IMR-90 (cell line): ENCODE results near the gene RAD51B. TPM values are rescaled to one million over a fixed set of nuclear protein-coding genes. Genes with fewer than 3 reads are reported as not detected.

ENCODE experiments used
- ATAC-seq: fragments of 200-7000 bp; cut with Tn5 transposase; 2 replicates; pipeline ENCODE4 v1.9.1; 2020; ENCODE audit warnings: low read depth, mild to moderate bottlenecking, moderate library complexity
- BruUV-seq: library from RNA; stranded (reverse); fragments of 400-500 nt; replicated peaks from 2 replicates; lab custom pipeline; 2021; lab: Mats Ljungman, UMichigan
- CTCF ChIA-PET: fragments of 300-600 bp; formaldehyde crosslinking; extraction: SDS; loops from one replicate; lab custom pipeline; 2021; ENCODE audit warnings: antibody characterized with exemption; lab: Yijun Ruan, JAX
- POLR2A ChIA-PET: fragments of 300-600 bp; sonication (Branson Sonifier 250); formaldehyde crosslinking; loops from one replicate; lab custom pipeline; 2022; ENCODE audit warnings: antibody characterized with exemption; ENCODE audit not compliant: unreplicated experiment; lab: Charles Lee
- DNase-seq: peaks from one replicate; pipeline ENCODE4 v3.0.0; 2013
- H2AFZ ChIP-seq: replicated peaks from 2 replicates; pipeline ENCODE3; 2013; ENCODE audit warnings: low read length, mild to moderate bottlenecking; ENCODE audit not compliant: poor library complexity
- H2AK5ac ChIP-seq: 2 replicates; pipeline ENCODE4 v1.6.1; 2013; ENCODE audit warnings: low read depth, low read length, inconsistent platforms
- H2AK9ac ChIP-seq: replicated peaks from 2 replicates; pipeline ENCODE3; 2013; ENCODE audit warnings: mild to moderate bottlenecking, low read depth, low read length, moderate library complexity; ENCODE audit not compliant: poor library complexity
- H2BK120ac ChIP-seq: 2 replicates; pipeline ENCODE4 v1.6.1; 2013; ENCODE audit warnings: low read depth, low read length, inconsistent platforms
- H2BK15ac ChIP-seq: 3 replicates; pipeline ENCODE4 v1.6.1; 2013; ENCODE audit warnings: low read depth, low read length, inconsistent platforms
- H2BK20ac ChIP-seq: 2 replicates; pipeline ENCODE4 v1.6.1; 2013; ENCODE audit warnings: low read depth, mild to moderate bottlenecking, inconsistent platforms, low read length, moderate library complexity
- H2BK5ac ChIP-seq: 2 replicates; pipeline ENCODE4 v1.6.1; 2013; ENCODE audit warnings: mild to moderate bottlenecking, low read depth, low read length, inconsistent platforms; ENCODE audit not compliant: poor library complexity, severe bottlenecking
- H3K14ac ChIP-seq: replicated peaks from 2 replicates; pipeline ENCODE4 v1.6.1; 2013; ENCODE audit warnings: low read depth, low read length, inconsistent platforms
- H3K18ac ChIP-seq: 2 replicates; pipeline ENCODE4 v1.6.1; 2013; ENCODE audit warnings: low read depth, low read length, control low read depth
- H3K23ac ChIP-seq: 2 replicates; pipeline ENCODE4 v1.6.1; 2013; ENCODE audit warnings: low read depth, low read length, inconsistent platforms
- H3K27ac ChIP-seq: 2 replicates; pipeline ENCODE4 v1.5.1; 2013; ENCODE audit warnings: mild to moderate bottlenecking, control low read depth, low read length; ENCODE audit not compliant: insufficient read depth
- H3K27me3 ChIP-seq: 2 replicates; pipeline ENCODE4 v1.6.1; 2013; ENCODE audit warnings: low read length; ENCODE audit not compliant: control insufficient read depth, insufficient read depth
- H3K36me3 ChIP-seq: 2 replicates; pipeline ENCODE4 v1.6.1; 2013; ENCODE audit warnings: low read length, mixed read lengths; ENCODE audit not compliant: control insufficient read depth, insufficient read depth
- H3K4ac ChIP-seq: 2 replicates; pipeline ENCODE4 v1.6.1; 2013; ENCODE audit warnings: low read depth, low read length, inconsistent platforms
- H3K4me1 ChIP-seq: 2 replicates; pipeline ENCODE4 v1.6.1; 2013; ENCODE audit warnings: low read length, mixed read lengths; ENCODE audit not compliant: control insufficient read depth, insufficient read depth
- H3K4me2 ChIP-seq: 2 replicates; pipeline ENCODE4 v1.6.1; 2013; ENCODE audit warnings: low read depth, mild to moderate bottlenecking, control low read depth, low read length, moderate library complexity
- H3K4me3 ChIP-seq: 2 replicates; pipeline ENCODE4 v1.5.1; 2013; ENCODE audit warnings: low read depth, mild to moderate bottlenecking, control low read depth, low read length, moderate library complexity; ENCODE audit not compliant: insufficient read depth
- H3K56ac ChIP-seq: 2 replicates; pipeline ENCODE4 v1.6.1; 2013; ENCODE audit warnings: low read length, inconsistent platforms; ENCODE audit not compliant: insufficient read depth; ENCODE audit errors: extremely low read depth
- H3K79me1 ChIP-seq, 2 experiments: 2 replicates each; pipeline ENCODE4 v1.6.1; 2013; ENCODE audit warnings: low read length in 2 of 2, inconsistent platforms in 1 of 2, low read depth in 1 of 2
- H3K9ac ChIP-seq: 2 replicates; pipeline ENCODE4 v1.6.1; 2013; ENCODE audit warnings: low read depth, low read length, control low read depth
- H3K9me1 ChIP-seq: 2 replicates; pipeline ENCODE4 v1.6.1; 2013; ENCODE audit warnings: low read length, inconsistent platforms; ENCODE audit not compliant: insufficient read depth
- H3K9me3 ChIP-seq: 2 replicates; pipeline ENCODE4 v1.6.1; 2013; ENCODE audit warnings: low read length; ENCODE audit not compliant: control insufficient read depth, insufficient read depth
- H4K20me1 ChIP-seq: 2 replicates; pipeline ENCODE4 v1.6.1; 2013; ENCODE audit warnings: low read length, inconsistent platforms; ENCODE audit not compliant: insufficient read depth
- H4K5ac ChIP-seq: 2 replicates; pipeline ENCODE4 v1.6.1; 2013; ENCODE audit warnings: mild to moderate bottlenecking, low read depth, low read length, control low read depth
- H4K8ac ChIP-seq, 2 experiments: 2 replicates each; pipeline ENCODE4 v1.6.1; 2013; ENCODE audit warnings: low read depth in 2 of 2, low read length in 2 of 2, control low read depth in 1 of 2, inconsistent platforms in 1 of 2
- H4K91ac ChIP-seq: 2 replicates; pipeline ENCODE4 v1.6.1; 2013; ENCODE audit warnings: low read depth, low read length, inconsistent platforms; ENCODE audit not compliant: insufficient read depth
- CEBPB ChIP-seq: IDR thresholded peaks from 2 replicates; pipeline ENCODE4 v1.6.1; 2012; ENCODE audit warnings: low read depth, low read length, improper control_type of control experiment
- CHD1 ChIP-seq: IDR thresholded peaks from 2 replicates; pipeline ENCODE4 v1.6.1; 2012; ENCODE audit warnings: low read depth, low read length, improper control_type of control experiment
- FOS ChIP-seq: fragments of 150-350 bp; IDR thresholded peaks from 2 replicates; pipeline ENCODE4 v1.6.1; 2016; ENCODE audit warnings: low read depth, low read length
- MAFK ChIP-seq: IDR thresholded peaks from 2 replicates; pipeline ENCODE4 v1.6.1; 2012; ENCODE audit warnings: low read depth, low read length, improper control_type of control experiment
- MAZ ChIP-seq: IDR thresholded peaks from 2 replicates; pipeline ENCODE4 v1.6.1; 2012; ENCODE audit warnings: low read depth, mild to moderate bottlenecking, low read length, improper control_type of control experiment, moderate library complexity, borderline replicate concordance
- MXI1 ChIP-seq: IDR thresholded peaks from 2 replicates; pipeline ENCODE4 v1.6.1; 2012; ENCODE audit warnings: low read depth, mild to moderate bottlenecking, low read length, moderate library complexity, borderline replicate concordance
- RCOR1 ChIP-seq: IDR thresholded peaks from 2 replicates; pipeline ENCODE4 v1.6.1; 2012; ENCODE audit warnings: mild to moderate bottlenecking, low read length, improper control_type of control experiment; ENCODE audit not compliant: insufficient replicate concordance
- RFX5 ChIP-seq: IDR thresholded peaks from 2 replicates; pipeline ENCODE4 v1.8.0; 2012; ENCODE audit warnings: low read depth, mild to moderate bottlenecking, low read length, moderate library complexity
- SMC3 ChIP-seq: fragments of 150-350 bp; IDR thresholded peaks from 2 replicates; pipeline ENCODE4 v1.6.1; 2016; ENCODE audit warnings: low read depth, mild to moderate bottlenecking, antibody characterized with exemption, low read length, moderate library complexity
- WGBS, 2 experiments: methylation state at CpG; one replicate each; pipeline versions ENCODE4 v1.1.5 to v1.1.7; 2013; ENCODE audit warnings: missing lambda C conversion rate in 2 of 2; ENCODE audit not compliant: insufficient read length in 1 of 2; ENCODE audit errors: extremely low coverage in 2 of 2; 5-methylcytosine and 5-hydroxymethylcytosine counted together
- dilution Hi-C: fragments of 300-500 bp; cut with HindIII; formaldehyde crosslinking; loops from one replicate; pipeline ENCODE4 v1.14.3; 2018; ENCODE audit warnings: low sequenced_read_pairs; ENCODE audit not compliant: unreplicated experiment
- in situ Hi-C: fragments of 300-500 bp; cut with MboI; formaldehyde crosslinking; loops from 3 replicates; pipeline ENCODE4 v1.14.3; 2019; ENCODE audit warnings: low sequenced_read_pairs, inconsistent platforms, mixed read lengths
- intact Hi-C: fragments of 100-400 bp; cut with micrococcal nuclease; formaldehyde crosslinking; loops from 2 replicates; pipeline ENCODE4 v1.10.0; 2022
- polyA plus RNA-seq, 3 experiments: library from polyadenylated mRNA; depleted of rRNA; stranded (reverse); fragments of >200 nt; gene quantifications; 2 replicates each; pipeline ENCODE4 v1.2.3, GENCODE V29; 2012; ENCODE audit warnings: low replicate concordance in 1 of 3
- total RNA-seq: library from RNA; depleted of rRNA; stranded (reverse); fragments of >200 nt; gene quantifications from 2 replicates; pipeline ENCODE4 v1.2.3, GENCODE V29; 2012
- TF ChIP-seq, protein P1 (sequence below): fragments of 150-350 bp; IDR thresholded peaks from 2 replicates; pipeline ENCODE4 v1.6.1; 2017; ENCODE audit warnings: mild to moderate bottlenecking, antibody characterized with exemption, low read length, low read depth
- TF ChIP-seq, protein P2 (sequence below): fragments of 150-350 bp; IDR thresholded peaks from 2 replicates; pipeline ENCODE4 v1.6.1; 2016; ENCODE audit warnings: low read depth, mild to moderate bottlenecking, low read length, moderate library complexity, borderline replicate concordance
- TF ChIP-seq, protein P3 (sequence below): conservative IDR thresholded peaks from 2 replicates; pipeline ENCODE4 v1.5.1; 2012; ENCODE audit warnings: mild to moderate bottlenecking, low read depth, low read length, improper control_type of control experiment

Gene RAD51B
- total and polyA plus RNA-seq, 2 of the 4 experiments (the other 2 are of a cell fraction), result 5.1 to 18.8 TPM

DNA sequence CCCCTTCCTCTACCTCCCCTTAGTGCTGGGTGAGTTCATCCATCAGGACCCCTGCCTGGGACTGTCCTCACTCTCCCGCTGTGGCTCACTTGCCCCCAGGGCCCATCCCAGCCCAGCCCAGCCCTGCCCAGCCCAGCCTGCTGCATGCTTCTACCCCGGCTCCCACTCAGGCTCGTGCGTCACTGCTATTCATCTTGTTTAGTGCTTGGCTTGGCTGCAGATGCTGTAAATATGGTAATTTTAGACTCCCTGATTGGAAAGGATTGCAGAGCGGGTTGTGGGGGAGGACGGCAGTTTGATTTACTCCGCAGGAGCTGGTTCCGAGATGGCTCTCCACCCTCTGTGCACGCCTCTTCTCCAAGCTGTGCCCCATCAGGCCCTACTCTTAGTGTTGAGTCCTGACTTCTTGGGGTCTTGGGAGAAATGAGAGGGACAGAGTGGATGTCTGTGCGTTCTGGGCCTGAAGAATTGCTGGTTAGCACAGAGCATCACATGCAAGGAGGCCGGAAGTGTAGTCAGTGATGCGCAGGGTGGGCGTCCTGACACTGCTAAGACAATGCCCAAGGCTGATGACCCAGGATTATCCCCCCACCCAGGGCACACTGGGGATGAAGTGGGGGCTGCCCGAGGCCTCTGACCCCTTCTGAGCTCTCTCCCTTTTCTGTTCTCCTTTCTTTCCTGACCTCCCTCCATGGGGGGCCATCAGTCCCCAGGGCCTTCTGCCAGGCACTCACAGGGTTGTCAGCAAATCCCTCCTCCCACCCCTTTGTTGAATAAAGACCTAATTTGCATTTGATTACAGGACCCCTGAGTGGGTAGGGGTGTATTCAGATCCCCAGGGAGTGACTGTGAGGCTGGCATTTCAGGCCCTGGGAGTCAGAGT, 728.9 kb downstream of the RAD51B start:
- H2AK9ac ChIP-seq, result peak overlapping the region; percentile 88
- H2AK5ac ChIP-seq, result peak overlapping the region; percentile 100
- H3K4me1 ChIP-seq, result peaks cover 45% of the 10 kb centered on the region
- H3K27me3 ChIP-seq, result no peaks in the 10 kb centered on the region
- H3K79me1 ChIP-seq, result peaks cover 0 to 22% of the 10 kb centered on the region in 2 experiments; a peak in 2 of 4 replicates
- intact Hi-C loops (loop anchor here (2.0 to 10.0 kb wide), 5 partner anchors 106 to 606 kb away; partner anchors contain the start of gene ZFP36L1), in situ Hi-C loops (no loop called here), dilution Hi-C loops (no loop called here)
- H2BK120ac ChIP-seq, result peak overlapping the region; percentile 100
- peak overlapping the region; percentile 98 for H3K18ac ChIP-seq
- peak overlapping the region; percentile 100 for H3K4ac ChIP-seq
- no peaks in the 10 kb centered on the region for H3K36me3 ChIP-seq
- peak overlapping the region; percentile 100 for H4K91ac ChIP-seq
- H3K23ac ChIP-seq, result peak overlapping the region; percentile 97
- peak overlapping the region; percentile 100; the same call in 2 of the 3 replicates for H2BK15ac ChIP-seq
- no TSS peak for BruUV-seq
- POLR2A ChIA-PET, result interaction anchor here (0.5 to 1.9 kb wide), 6 partner anchors 19 to 242 kb away, joined by 3 to 5 read pairs (median 4); no protein-coding TSS in a partner anchor
- peak overlapping the region; percentile 66 for H3K9ac ChIP-seq
- no peaks in the 10 kb centered on the region for H3K9me3 ChIP-seq
- H3K9me1 ChIP-seq, result peaks cover 35% of the 10 kb centered on the region
- peak overlapping the region; percentile 97 for H3K56ac ChIP-seq
- H3K14ac ChIP-seq, result peak overlapping the region; percentile 99
- peak overlapping the region; percentile 100 for H2BK20ac ChIP-seq
- peak overlapping the region; percentile 83 for H2AFZ ChIP-seq
- DNase-seq (peak; percentile 98), ATAC-seq (peak; percentile 79)
- peak overlapping the region; percentile 46 for H3K4me2 ChIP-seq
- H2BK5ac ChIP-seq, result peak overlapping the region; percentile 95
- H4K5ac ChIP-seq, result peak overlapping the region; percentile 95
- no peaks in the 10 kb centered on the region for H4K20me1 ChIP-seq
- CTCF ChIA-PET, result interaction anchor here (0.6 to 0.9 kb wide), 2 partner anchors 14 to 27 kb away, joined by 3 read pairs; no protein-coding TSS in a partner anchor
- WGBS, 2 experiments, result 0% methylated on average over 5 of the region's 14 CpGs; no CpG with 5 or more reads in 1 of the 2 experiments
- H4K8ac ChIP-seq, result peak overlapping the region; percentile 98
- no peak overlapping the region for H3K4me3 ChIP-seq
- H3K27ac ChIP-seq, result peak overlapping the region; percentile 95
- TF ChIP-seq FOS (peak; percentile 40; the same call in 1 of the 2 replicates), RFX5 (no peak), CEBPB (peak; percentile 70), CHD1 (no peak), RCOR1 (no peak), SMC3 (peak; percentile 29; the same call in 1 of the 2 replicates), MXI1 (no peak), MAZ (peak; percentile 86; the same call in 1 of the 2 replicates), MAFK (peak; percentile 3; the same call in 1 of the 2 replicates)
- TF ChIP-seq, protein P1, sequence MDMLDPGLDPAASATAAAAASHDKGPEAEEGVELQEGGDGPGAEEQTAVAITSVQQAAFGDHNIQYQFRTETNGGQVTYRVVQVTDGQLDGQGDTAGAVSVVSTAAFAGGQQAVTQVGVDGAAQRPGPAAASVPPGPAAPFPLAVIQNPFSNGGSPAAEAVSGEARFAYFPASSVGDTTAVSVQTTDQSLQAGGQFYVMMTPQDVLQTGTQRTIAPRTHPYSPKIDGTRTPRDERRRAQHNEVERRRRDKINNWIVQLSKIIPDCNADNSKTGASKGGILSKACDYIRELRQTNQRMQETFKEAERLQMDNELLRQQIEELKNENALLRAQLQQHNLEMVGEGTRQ, result no peak
- TF ChIP-seq, protein P2, sequence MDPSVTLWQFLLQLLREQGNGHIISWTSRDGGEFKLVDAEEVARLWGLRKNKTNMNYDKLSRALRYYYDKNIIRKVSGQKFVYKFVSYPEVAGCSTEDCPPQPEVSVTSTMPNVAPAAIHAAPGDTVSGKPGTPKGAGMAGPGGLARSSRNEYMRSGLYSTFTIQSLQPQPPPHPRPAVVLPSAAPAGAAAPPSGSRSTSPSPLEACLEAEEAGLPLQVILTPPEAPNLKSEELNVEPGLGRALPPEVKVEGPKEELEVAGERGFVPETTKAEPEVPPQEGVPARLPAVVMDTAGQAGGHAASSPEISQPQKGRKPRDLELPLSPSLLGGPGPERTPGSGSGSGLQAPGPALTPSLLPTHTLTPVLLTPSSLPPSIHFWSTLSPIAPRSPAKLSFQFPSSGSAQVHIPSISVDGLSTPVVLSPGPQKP, result no peak
- TF ChIP-seq, protein P3, sequence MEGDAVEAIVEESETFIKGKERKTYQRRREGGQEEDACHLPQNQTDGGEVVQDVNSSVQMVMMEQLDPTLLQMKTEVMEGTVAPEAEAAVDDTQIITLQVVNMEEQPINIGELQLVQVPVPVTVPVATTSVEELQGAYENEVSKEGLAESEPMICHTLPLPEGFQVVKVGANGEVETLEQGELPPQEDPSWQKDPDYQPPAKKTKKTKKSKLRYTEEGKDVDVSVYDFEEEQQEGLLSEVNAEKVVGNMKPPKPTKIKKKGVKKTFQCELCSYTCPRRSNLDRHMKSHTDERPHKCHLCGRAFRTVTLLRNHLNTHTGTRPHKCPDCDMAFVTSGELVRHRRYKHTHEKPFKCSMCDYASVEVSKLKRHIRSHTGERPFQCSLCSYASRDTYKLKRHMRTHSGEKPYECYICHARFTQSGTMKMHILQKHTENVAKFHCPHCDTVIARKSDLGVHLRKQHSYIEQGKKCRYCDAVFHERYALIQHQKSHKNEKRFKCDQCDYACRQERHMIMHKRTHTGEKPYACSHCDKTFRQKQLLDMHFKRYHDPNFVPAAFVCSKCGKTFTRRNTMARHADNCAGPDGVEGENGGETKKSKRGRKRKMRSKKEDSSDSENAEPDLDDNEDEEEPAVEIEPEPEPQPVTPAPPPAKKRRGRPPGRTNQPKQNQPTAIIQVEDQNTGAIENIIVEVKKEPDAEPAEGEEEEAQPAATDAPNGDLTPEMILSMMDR, result no peak
